GM12864 (cell line): Measurements from ENCODE around the gene ZDHHC3.
A peak's percentile ranks its signal among the peaks of the same experiment; 100 is the strongest.

Experiments used
- DNase-seq: peaks from one replicate; pipeline ENCODE4 v3.0.0-alpha.2; 2011; ENCODE audit warnings: low read depth
- H3K4me3 ChIP-seq: 2 replicates; pipeline ENCODE4 v1.5.1; 2011; ENCODE audit warnings: mild to moderate bottlenecking, low read depth, low read length, control low read depth
- CTCF ChIP-seq: IDR thresholded peaks from 2 replicates; pipeline ENCODE4 v1.5.1; 2011; ENCODE audit warnings: low read depth, mild to moderate bottlenecking, moderate library complexity, low read length, control low read depth, inconsistent platforms; ENCODE audit errors: missing control alignments

The ZDHHC3 gene

DNA sequence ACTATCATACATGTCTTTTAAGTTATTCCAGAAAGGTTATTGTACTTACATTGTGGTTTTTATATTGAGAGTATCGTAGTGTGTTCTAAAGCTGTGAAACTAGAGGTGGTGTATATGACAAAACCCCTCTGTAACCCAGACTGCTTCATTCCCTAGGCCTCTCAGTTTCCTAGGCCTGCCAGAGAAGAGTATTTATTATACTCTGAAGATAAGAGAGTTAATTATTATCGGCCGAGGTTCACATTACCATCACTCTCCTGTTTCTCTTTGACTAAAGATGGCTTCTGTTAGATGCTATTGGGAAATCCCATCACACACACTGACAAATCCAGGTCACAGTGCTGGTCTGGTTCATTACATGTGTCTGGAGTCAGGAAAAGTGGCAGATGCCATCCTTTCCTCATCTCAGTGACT, 20.6 kb upstream of the ZDHHC3 start:
- no peak for DNase-seq
- H3K4me3 ChIP-seq = no peak overlapping the region
- no peak for TF ChIP-seq CTCF

GRCh38 chr3:44995142-44995770, 19.3 kb upstream of the ZDHHC3 start:
- H3K4me3 ChIP-seq = no peak overlapping the region
- no peak for TF ChIP-seq CTCF
- no peak for DNase-seq

- no peak for DNase-seq
- no peak overlapping the region for H3K4me3 ChIP-seq
- no peak for TF ChIP-seq CTCF
Observed at GRCh38 chr3:44993471-44994205, 17.7 kb upstream of the ZDHHC3 start.

GRCh38 chr3:44992555-44993470, 16.8 kb upstream of the ZDHHC3 start:
- no peak overlapping the region for H3K4me3 ChIP-seq
- TF ChIP-seq CTCF = peak; percentile 85
- DNase-seq = no peak

DNA sequence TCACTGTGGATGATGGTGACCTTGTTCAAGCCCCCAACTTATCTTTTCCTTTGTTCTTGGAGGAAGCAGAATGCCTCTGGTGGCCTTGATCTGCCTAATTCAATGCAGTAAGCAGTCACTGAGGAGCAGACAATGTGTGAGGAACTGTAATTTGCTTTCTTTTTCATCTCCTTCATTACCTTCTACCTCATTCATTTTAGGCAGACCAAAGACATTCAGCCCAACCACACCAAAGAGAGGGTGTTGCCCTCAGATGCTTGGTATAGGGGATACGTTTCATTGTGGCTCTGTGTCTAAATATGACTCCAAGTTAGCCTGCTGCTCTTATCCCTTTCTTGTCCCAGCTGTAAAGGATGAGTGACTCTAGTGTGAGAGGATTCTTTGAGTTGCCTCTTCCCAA, 15.4 kb upstream of the ZDHHC3 start:
- TF ChIP-seq CTCF = no peak
- no peak for DNase-seq
- H3K4me3 ChIP-seq = no peak overlapping the region

DNA sequence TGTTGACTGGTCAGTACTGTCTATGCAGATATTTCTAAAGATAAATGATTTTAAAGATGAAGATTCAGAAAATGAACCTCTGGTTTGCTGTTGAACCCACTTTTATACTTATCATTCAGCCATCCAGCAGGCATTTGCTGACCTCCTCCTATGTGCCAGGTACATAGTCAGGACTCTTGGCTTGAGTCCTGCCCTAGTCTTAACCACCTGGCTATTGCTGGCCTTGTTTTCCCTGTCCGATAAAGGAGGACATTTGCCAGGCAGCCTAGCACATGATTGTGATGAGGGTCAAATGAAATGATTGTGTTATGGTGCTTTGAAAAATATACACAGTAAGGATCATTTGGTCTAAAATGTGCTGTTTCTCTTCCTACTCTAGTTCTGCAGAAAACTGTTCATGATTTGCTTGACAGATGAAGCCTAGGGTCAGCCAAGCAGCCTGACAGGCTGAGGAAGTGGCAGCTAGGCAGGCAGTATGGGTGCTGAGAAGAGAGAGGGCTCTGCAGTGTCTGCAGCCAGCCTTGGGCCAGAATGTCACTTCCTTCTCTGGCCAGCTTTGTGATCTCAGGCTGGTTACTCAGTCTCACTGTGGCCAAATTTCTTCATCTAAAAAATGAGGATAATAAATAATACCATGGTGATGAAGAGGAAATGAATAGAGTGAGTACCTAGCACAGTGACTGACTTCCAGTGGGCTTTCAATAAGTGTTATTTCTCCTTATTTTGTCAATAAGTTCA, 13.8 kb upstream of the ZDHHC3 start:
- DNase-seq = no peak
- TF ChIP-seq CTCF = no peak
- no peak overlapping the region for H3K4me3 ChIP-seq
